SK-N-SH treated with all-trans-retinoic acid at 6 μM for 48 hours (cell line): ENCODE measurements around the gene NPEPL1.

Source experiments
- ATAC-seq: fragments of 200-7000 bp; cut with Tn5 transposase; 3 replicates; pipeline ENCODE4 v1.9.1; 2020; ENCODE audit warnings: mild to moderate bottlenecking, moderate library complexity
- ARNTL ChIP-seq: fragments of 450-650 bp; formaldehyde crosslinking; IDR thresholded peaks from 2 replicates; pipeline ENCODE4 v1.5.0; 2020; ENCODE audit warnings: low read depth, mild to moderate bottlenecking, moderate library complexity, borderline replicate concordance
- BACH2 ChIP-seq: fragments of 250-450 bp; sonication (Bioruptor Pico); IDR thresholded peaks from 2 replicates; pipeline ENCODE4 v1.9.0; 2021; ENCODE audit warnings: mild to moderate bottlenecking, borderline replicate concordance
- CSDC2 ChIP-seq: fragments of 250-450 bp; sonication (Bioruptor Pico); IDR thresholded peaks from 2 replicates; pipeline ENCODE4 v1.5.0; 2020; ENCODE audit warnings: mild to moderate bottlenecking, moderate library complexity
- ESRRG ChIP-seq: fragments of 250-450 bp; sonication (Bioruptor Pico); IDR thresholded peaks from 2 replicates; pipeline ENCODE4 v1.6.1; 2021; ENCODE audit warnings: mild to moderate bottlenecking
- GLIS3 ChIP-seq: fragments of 250-450 bp; sonication (Bioruptor Pico); IDR thresholded peaks from 2 replicates; pipeline ENCODE4 v1.5.0; 2020; ENCODE audit warnings: mild to moderate bottlenecking, moderate library complexity
- ISL1 ChIP-seq: fragments of 250-450 bp; sonication (Bioruptor Pico); IDR thresholded peaks from 2 replicates; pipeline ENCODE4 v2.1.2; 2022; ENCODE audit warnings: mild to moderate bottlenecking, moderate library complexity
- OSR1 ChIP-seq: fragments of 250-450 bp; sonication (Bioruptor Pico); IDR thresholded peaks from 2 replicates; pipeline ENCODE4 v1.8.0; 2022; ENCODE audit warnings: moderate library complexity, mild to moderate bottlenecking, inconsistent platforms
- PPARA ChIP-seq: fragments of 250-450 bp; sonication (Bioruptor Pico); IDR thresholded peaks from 2 replicates; pipeline ENCODE4 v1.5.0; 2020; ENCODE audit warnings: mild to moderate bottlenecking, borderline replicate concordance
- RARB ChIP-seq: fragments of 250-450 bp; sonication (Bioruptor Pico); IDR thresholded peaks from 2 replicates; pipeline ENCODE4 v1.8.0; 2021; ENCODE audit warnings: mild to moderate bottlenecking, moderate library complexity
- SNAI2 ChIP-seq: fragments of 250-450 bp; sonication (Bioruptor Pico); IDR thresholded peaks from 2 replicates; pipeline ENCODE4 v1.5.0; 2020; ENCODE audit warnings: mild to moderate bottlenecking, moderate library complexity
- TCF4 ChIP-seq: fragments of 250-450 bp; sonication (Bioruptor Pico); IDR thresholded peaks from 2 replicates; pipeline ENCODE4 v1.8.0; 2021; ENCODE audit warnings: mild to moderate bottlenecking, moderate library complexity, borderline replicate concordance
- TOX ChIP-seq: fragments of 250-450 bp; sonication (Bioruptor Pico); IDR thresholded peaks from 2 replicates; pipeline ENCODE4 v1.8.0; 2021; ENCODE audit warnings: mild to moderate bottlenecking, moderate library complexity, borderline replicate concordance
- ZC3H10 ChIP-seq: fragments of 250-450 bp; sonication (Bioruptor Pico); IDR thresholded peaks from 2 replicates; pipeline ENCODE4 v1.5.1; 2021; ENCODE audit warnings: mild to moderate bottlenecking, moderate library complexity
- ZFP3 ChIP-seq: fragments of 250-450 bp; sonication (Bioruptor Pico); IDR thresholded peaks from 2 replicates; pipeline ENCODE4 v1.5.0; 2020; ENCODE audit warnings: mild to moderate bottlenecking, moderate library complexity
- ZFP30 ChIP-seq: fragments of 450-650 bp; formaldehyde crosslinking; IDR thresholded peaks from 2 replicates; pipeline ENCODE4 v1.5.0; 2022; ENCODE audit warnings: mild to moderate bottlenecking, moderate library complexity
- ZNF565 ChIP-seq: fragments of 450-650 bp; formaldehyde crosslinking; conservative IDR thresholded peaks from 2 replicates; pipeline ENCODE4 v1.5.0; 2020; ENCODE audit warnings: low read depth, mild to moderate bottlenecking, moderate library complexity
- ZNF70 ChIP-seq: fragments of 450-650 bp; formaldehyde crosslinking; IDR thresholded peaks from 2 replicates; pipeline ENCODE4 v1.5.0; 2020; ENCODE audit warnings: mild to moderate bottlenecking, moderate library complexity
- ZNF8 ChIP-seq: fragments of 450-650 bp; formaldehyde crosslinking; IDR thresholded peaks from 2 replicates; pipeline ENCODE4 v1.5.0; 2020; ENCODE audit warnings: mild to moderate bottlenecking, moderate library complexity
- TF ChIP-seq, protein P1 (sequence below): fragments of 250-450 bp; sonication (Bioruptor Pico); IDR thresholded peaks from 2 replicates; pipeline ENCODE4 v1.5.1; 2021; ENCODE audit warnings: mild to moderate bottlenecking, moderate library complexity
- TF ChIP-seq, protein P2 (sequence below): fragments of 250-450 bp; sonication (Bioruptor Pico); IDR thresholded peaks from 2 replicates; pipeline ENCODE4 v1.5.0; 2020; ENCODE audit warnings: mild to moderate bottlenecking, moderate library complexity
- TF ChIP-seq, protein P3 (sequence below): fragments of 250-450 bp; sonication (Bioruptor Pico); IDR thresholded peaks from 2 replicates; pipeline ENCODE4 v1.8.0; 2021; ENCODE audit warnings: low read depth, mild to moderate bottlenecking, moderate library complexity, borderline replicate concordance
- TF ChIP-seq, protein P4 (sequence below): fragments of 250-450 bp; sonication (Bioruptor Pico); IDR thresholded peaks from 2 replicates; pipeline ENCODE4 v1.8.0; 2020; ENCODE audit warnings: mild to moderate bottlenecking, moderate library complexity, borderline replicate concordance
- TF ChIP-seq, protein P5 (sequence below): fragments of 250-450 bp; sonication (Bioruptor Pico); IDR thresholded peaks from 2 replicates; pipeline ENCODE4 v1.5.1; 2020; ENCODE audit warnings: low read depth, mild to moderate bottlenecking, moderate library complexity

The NPEPL1 gene

DNA sequence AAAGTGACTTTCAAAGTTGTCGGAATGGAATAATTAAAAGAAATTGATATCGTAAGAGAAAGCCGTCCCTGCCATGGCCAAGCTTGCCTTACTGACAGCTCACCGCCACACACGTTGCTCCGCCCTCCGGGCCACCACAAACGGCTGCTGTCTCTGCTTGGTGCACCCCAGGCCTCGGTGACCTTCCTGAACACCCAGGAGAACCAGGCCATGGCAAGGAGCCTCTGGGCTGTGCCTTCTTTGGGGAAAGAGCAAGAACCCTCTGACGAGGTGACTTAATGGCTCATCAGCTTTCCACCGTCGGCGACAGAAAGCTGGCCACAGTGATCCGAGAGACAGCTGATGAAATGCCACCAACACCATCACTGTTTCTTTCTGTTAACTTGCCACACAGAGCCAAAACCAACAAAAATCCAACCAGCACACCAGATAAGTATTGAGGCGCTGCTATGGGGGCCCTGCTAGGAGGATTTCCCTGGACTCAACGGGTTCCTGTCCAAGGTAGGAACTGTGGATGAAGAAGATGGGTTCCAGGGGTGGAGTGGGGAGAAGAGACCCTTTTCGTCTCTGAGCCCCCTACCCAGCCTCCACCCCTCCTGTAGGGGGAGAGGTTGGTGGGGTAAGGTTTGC lies 61.4 kb downstream of the NPEPL1 start (continued):
- TF ChIP-seq ZNF8 (CRISPR knock-in tag) (no peak), ZC3H10 (CRISPR knock-in tag) (no peak), ZFP3 (CRISPR knock-in tag) (no peak)

DNA sequence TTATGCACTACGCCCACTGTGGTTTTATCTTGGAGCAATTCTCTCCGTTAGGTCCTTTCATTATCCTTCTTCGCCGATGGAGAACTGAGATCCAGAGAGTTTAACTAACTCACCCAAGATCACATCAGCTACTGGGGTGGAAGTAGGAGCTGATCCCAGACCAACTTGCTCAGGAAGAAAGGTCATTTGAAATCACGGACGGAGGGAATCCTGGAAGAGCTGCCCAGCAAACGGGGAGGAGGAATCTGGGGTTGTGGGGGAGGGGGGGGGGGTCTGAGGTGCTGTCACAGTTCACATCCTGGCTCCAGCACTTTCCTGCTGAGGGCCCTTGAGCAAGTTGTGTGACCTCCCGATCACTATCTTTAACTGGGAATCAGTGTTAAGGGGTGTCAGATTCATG lies 62.0 kb downstream of the NPEPL1 start:
- ATAC-seq, result no peak
- no peak for TF ChIP-seq ISL1 (CRISPR knock-in tag)
- TF ChIP-seq GLIS3 (CRISPR knock-in tag), result no peak
- TF ChIP-seq, protein P1, sequence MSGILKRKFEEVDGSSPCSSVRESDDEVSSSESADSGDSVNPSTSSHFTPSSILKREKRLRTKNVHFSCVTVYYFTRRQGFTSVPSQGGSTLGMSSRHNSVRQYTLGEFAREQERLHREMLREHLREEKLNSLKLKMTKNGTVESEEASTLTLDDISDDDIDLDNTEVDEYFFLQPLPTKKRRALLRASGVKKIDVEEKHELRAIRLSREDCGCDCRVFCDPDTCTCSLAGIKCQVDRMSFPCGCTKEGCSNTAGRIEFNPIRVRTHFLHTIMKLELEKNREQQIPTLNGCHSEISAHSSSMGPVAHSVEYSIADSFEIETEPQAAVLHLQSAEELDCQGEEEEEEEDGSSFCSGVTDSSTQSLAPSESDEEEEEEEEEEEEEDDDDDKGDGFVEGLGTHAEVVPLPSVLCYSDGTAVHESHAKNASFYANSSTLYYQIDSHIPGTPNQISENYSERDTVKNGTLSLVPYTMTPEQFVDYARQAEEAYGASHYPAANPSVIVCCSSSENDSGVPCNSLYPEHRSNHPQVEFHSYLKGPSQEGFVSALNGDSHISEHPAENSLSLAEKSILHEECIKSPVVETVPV (CRISPR knock-in tag), result no peak
- no peak for TF ChIP-seq ESRRG (CRISPR knock-in tag)
- TF ChIP-seq CSDC2 (CRISPR knock-in tag), result no peak
- TF ChIP-seq, protein P2, sequence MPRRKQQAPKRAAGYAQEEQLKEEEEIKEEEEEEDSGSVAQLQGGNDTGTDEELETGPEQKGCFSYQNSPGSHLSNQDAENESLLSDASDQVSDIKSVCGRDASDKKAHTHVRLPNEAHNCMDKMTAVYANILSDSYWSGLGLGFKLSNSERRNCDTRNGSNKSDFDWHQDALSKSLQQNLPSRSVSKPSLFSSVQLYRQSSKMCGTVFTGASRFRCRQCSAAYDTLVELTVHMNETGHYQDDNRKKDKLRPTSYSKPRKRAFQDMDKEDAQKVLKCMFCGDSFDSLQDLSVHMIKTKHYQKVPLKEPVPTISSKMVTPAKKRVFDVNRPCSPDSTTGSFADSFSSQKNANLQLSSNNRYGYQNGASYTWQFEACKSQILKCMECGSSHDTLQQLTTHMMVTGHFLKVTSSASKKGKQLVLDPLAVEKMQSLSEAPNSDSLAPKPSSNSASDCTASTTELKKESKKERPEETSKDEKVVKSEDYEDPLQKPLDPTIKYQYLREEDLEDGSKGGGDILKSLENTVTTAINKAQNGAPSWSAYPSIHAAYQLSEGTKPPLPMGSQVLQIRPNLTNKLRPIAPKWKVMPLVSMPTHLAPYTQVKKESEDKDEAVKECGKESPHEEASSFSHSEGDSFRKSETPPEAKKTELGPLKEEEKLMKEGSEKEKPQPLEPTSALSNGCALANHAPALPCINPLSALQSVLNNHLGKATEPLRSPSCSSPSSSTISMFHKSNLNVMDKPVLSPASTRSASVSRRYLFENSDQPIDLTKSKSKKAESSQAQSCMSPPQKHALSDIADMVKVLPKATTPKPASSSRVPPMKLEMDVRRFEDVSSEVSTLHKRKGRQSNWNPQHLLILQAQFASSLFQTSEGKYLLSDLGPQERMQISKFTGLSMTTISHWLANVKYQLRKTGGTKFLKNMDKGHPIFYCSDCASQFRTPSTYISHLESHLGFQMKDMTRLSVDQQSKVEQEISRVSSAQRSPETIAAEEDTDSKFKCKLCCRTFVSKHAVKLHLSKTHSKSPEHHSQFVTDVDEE (CRISPR knock-in tag), result no peak
- TF ChIP-seq ZC3H10 (CRISPR knock-in tag), result no peak
- TF ChIP-seq ZNF70 (CRISPR knock-in tag), result no peak
- no peak for TF ChIP-seq TOX (CRISPR knock-in tag)
- TF ChIP-seq, protein P3, sequence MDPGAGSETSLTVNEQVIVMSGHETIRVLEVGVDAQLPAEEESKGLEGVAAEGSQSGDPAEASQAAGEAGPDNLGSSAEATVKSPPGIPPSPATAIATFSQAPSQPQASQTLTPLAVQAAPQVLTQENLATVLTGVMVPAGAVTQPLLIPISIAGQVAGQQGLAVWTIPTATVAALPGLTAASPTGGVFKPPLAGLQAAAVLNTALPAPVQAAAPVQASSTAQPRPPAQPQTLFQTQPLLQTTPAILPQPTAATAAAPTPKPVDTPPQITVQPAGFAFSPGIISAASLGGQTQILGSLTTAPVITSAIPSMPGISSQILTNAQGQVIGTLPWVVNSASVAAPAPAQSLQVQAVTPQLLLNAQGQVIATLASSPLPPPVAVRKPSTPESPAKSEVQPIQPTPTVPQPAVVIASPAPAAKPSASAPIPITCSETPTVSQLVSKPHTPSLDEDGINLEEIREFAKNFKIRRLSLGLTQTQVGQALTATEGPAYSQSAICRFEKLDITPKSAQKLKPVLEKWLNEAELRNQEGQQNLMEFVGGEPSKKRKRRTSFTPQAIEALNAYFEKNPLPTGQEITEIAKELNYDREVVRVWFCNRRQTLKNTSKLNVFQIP, result no peak
- TF ChIP-seq ZNF565 (CRISPR knock-in tag), result no peak
- TF ChIP-seq TCF4, result no peak

DNA sequence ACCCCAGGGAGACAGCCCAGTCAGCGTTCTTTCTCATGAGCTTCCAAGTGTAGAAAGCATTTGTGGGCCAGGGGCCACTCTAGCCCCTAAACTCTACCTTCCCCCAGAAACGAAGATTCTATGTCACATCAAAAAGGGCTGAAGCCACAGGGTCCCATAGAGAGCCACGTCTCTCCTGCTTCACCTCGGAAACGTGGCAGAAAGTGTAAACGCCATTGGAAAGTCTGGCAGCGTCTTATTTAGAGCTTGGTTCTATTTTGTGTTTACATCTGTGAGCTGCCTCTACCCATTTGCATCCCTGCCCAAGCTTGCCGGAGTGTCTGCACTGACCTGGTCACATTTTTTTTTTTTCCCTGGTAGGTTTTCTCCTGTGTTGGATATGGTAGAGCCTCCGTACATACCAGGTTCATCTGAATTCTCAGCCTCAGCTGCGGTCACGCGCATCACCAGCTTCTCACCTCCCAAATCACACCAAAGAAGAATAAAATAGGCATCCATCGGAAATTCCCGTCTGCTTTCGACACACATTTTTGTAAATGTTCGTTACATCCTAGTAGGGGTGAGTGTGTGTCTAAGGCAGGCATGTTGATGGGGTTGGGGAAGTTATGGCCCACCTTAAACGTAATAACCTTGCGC lies 62.6 kb downstream of the NPEPL1 start:
- no peak for ATAC-seq
- TF ChIP-seq ZFP30 (CRISPR knock-in tag) (no peak), ZNF70 (CRISPR knock-in tag) (no peak), TCF4 (no peak), ZFP3 (CRISPR knock-in tag) (no peak), RARB (CRISPR knock-in tag) (no peak), ARNTL (CRISPR knock-in tag) (no peak), PPARA (CRISPR knock-in tag) (no peak), ZNF8 (CRISPR knock-in tag) (no peak), ZNF565 (CRISPR knock-in tag) (no peak), GLIS3 (CRISPR knock-in tag) (no peak), SNAI2 (CRISPR knock-in tag) (no peak), ESRRG (CRISPR knock-in tag) (no peak), BACH2 (CRISPR knock-in tag) (no peak), OSR1 (CRISPR knock-in tag) (no peak)
- TF ChIP-seq, protein P3, result no peak
- TF ChIP-seq, protein P1 (CRISPR knock-in tag), result no peak
- TF ChIP-seq, protein P4, sequence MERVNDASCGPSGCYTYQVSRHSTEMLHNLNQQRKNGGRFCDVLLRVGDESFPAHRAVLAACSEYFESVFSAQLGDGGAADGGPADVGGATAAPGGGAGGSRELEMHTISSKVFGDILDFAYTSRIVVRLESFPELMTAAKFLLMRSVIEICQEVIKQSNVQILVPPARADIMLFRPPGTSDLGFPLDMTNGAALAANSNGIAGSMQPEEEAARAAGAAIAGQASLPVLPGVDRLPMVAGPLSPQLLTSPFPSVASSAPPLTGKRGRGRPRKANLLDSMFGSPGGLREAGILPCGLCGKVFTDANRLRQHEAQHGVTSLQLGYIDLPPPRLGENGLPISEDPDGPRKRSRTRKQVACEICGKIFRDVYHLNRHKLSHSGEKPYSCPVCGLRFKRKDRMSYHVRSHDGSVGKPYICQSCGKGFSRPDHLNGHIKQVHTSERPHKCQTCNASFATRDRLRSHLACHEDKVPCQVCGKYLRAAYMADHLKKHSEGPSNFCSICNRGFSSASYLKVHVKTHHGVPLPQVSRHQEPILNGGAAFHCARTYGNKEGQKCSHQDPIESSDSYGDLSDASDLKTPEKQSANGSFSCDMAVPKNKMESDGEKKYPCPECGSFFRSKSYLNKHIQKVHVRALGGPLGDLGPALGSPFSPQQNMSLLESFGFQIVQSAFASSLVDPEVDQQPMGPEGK (CRISPR knock-in tag), result no peak
- TF ChIP-seq, protein P5, sequence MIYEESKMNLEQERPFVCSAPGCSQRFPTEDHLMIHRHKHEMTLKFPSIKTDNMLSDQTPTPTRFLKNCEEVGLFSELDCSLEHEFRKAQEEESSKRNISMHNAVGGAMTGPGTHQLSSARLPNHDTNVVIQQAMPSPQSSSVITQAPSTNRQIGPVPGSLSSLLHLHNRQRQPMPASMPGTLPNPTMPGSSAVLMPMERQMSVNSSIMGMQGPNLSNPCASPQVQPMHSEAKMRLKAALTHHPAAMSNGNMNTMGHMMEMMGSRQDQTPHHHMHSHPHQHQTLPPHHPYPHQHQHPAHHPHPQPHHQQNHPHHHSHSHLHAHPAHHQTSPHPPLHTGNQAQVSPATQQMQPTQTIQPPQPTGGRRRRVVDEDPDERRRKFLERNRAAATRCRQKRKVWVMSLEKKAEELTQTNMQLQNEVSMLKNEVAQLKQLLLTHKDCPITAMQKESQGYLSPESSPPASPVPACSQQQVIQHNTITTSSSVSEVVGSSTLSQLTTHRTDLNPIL (CRISPR knock-in tag), result no peak
